Stomach (tissue), 9 donors: ENCODE results near the gene SCNN1B. TPM values are rescaled to one million over a fixed set of nuclear protein-coding genes. Genes with fewer than 3 reads are reported as not detected.
"Not testable (repeated sequence)": the region's sequence is repeated elsewhere in the genome, so short reads cannot be mapped to it uniquely, and the experiment has no call there.

Source experiments
- DNase-seq, 2 donors: peaks; one replicate each; pipeline versions ENCODE4 v3.0.0 to v3.0.0-alpha.2; 2013 to 2019
- H3K27ac ChIP-seq, 5 donors: fragments of 200-600 bp in 4 of 5; sonication (generic) in 4 of 5; one replicate each; pipeline ENCODE4 v1.5.1; 2013 to 2019; ENCODE audit warnings: mild to moderate bottlenecking in 1 of 5, moderate library complexity in 1 of 5
- H3K27me3 ChIP-seq, 3 donors: fragments of 200-600 bp; sonication (generic); one replicate each; pipeline ENCODE4 v1.5.1; 2017 to 2019; ENCODE audit warnings: mixed run types in 1 of 3
- H3K36me3 ChIP-seq, 4 donors: fragments of 200-600 bp; sonication (generic); 1 replicate in 3 of 4; 2 replicates in 1 of 4; pipeline ENCODE4 v1.5.1; 2016 to 2019
- H3K4me1 ChIP-seq, 4 donors: fragments of 200-600 bp; sonication (generic); one replicate each; pipeline ENCODE4 v1.5.1; 2016 to 2019
- H3K4me3 ChIP-seq, 4 donors: fragments of 200-600 bp; sonication (generic) in 3 of 4; one replicate each; pipeline ENCODE4 v1.5.1; 2016 to 2019; ENCODE audit warnings: mild to moderate bottlenecking in 1 of 4
- H3K9me3 ChIP-seq, 4 donors: fragments of 200-600 bp; sonication (generic); one replicate each; pipeline ENCODE4 v1.5.1; 2016 to 2019
- CTCF ChIP-seq, 7 experiments: fragments of 450-650 bp in 4 of 7; fragments of 200-600 bp in 3 of 7; sonication (generic) in 3 of 7; IDR thresholded peaks; one replicate each; pipeline ENCODE4 v1.5.1; 2016 to 2019; ENCODE audit warnings: antibody characterized with exemption in 7 of 7, control low read depth in 2 of 7, mild to moderate bottlenecking in 1 of 7
- EP300 ChIP-seq: sonication (generic); formaldehyde crosslinking; IDR thresholded peaks from one replicate; pipeline ENCODE4 v1.6.1; 2017; ENCODE audit warnings: antibody characterized with exemption
- POLR2A ChIP-seq, 4 donors: fragments of 450-650 bp; IDR thresholded peaks; one replicate each; pipeline ENCODE4 v1.6.1; 2016; ENCODE audit warnings: antibody characterized with exemption in 4 of 4, control low read depth in 2 of 4, mild to moderate bottlenecking in 1 of 4, moderate library complexity in 1 of 4
- POLR2AphosphoS5 ChIP-seq, 3 donors: sonication (generic); formaldehyde crosslinking; IDR thresholded peaks; one replicate each; pipeline ENCODE4 v1.6.1; 2016; ENCODE audit warnings: antibody characterized with exemption in 3 of 3
- WGBS, 5 donors: extraction: QIAGEN DNeasy Blood & Tissue Kit in 3 of 5; methylation state at CpG; one replicate each; pipeline versions ENCODE4 v1.1.5 to v1.1.7; 2013 to 2018; 5-methylcytosine and 5-hydroxymethylcytosine counted together
- intact Hi-C: fragments of 100-400 bp; cut with DNase I; formaldehyde crosslinking; loops from one replicate; pipeline ENCODE4 v1.15.1; 2023; ENCODE audit warnings: low total_unique reads
- polyA plus RNA-seq, 3 donors: library from polyadenylated mRNA; stranded (reverse); fragments of 200-250 nt; gene quantifications; one replicate each; pipeline ENCODE4 v1.2.3, GENCODE V29; 2013
- total RNA-seq, 5 donors: library from RNA; depleted of rRNA; stranded (reverse); fragments of >200 nt; gene quantifications; one replicate each; pipeline versions ENCODE4 v1.1.0 to v1.2.3, GENCODE V29; 2014 to 2016
- donor health status: healthy with polysubstance abuse.
- donor health status: Bipolar disorder and iron deficiency.
- donor health status: healthy.

SCNN1B gene
- total and polyA plus RNA-seq, 8 donors: 4.1 to 97.3 (median 21.8) TPM

GRCh38 chr16:23380501-23380951 is 78.4 kb downstream of the SCNN1B start:
- WGBS, 5 donors: 93 to 95% (median 94%) methylated on average over 15 to 20 of the region's 20 CpGs
- no peaks in the 10 kb centered on the region for H3K4me1 ChIP-seq
- TF ChIP-seq POLR2AphosphoS5 (IDR thresholded peaks at IDR 0.05) (no peak), CTCF (IDR thresholded peaks at IDR 0.05) (no peak), EP300 (no peak), POLR2A (IDR thresholded peaks at IDR 0.05) (no peak)
- intact Hi-C loops: no loop called here
- no peak overlapping the region for H3K27ac ChIP-seq
- H3K27me3 ChIP-seq: peaks cover 0 to 7% (median 0%) of the 10 kb centered on the region in 3 donors
- H3K36me3 ChIP-seq: peaks cover 0 to 8% (median 0%) of the 10 kb centered on the region in 4 donors
- no peak for DNase-seq
- no peak overlapping the region for H3K4me3 ChIP-seq
- no peaks in the 10 kb centered on the region for H3K9me3 ChIP-seq

GRCh38 chr16:23381702-23382101 is 79.6 kb downstream of the SCNN1B start:
- H3K36me3 ChIP-seq, H3K4me1 ChIP-seq, H3K27ac ChIP-seq, H3K27me3 ChIP-seq, DNase-seq, H3K9me3 ChIP-seq, H3K4me3 ChIP-seq, intact Hi-C loops: not testable (repeated sequence)
- WGBS, 5 donors: 90 to 95% (median 91%) methylated on average over 9 of the region's 9 CpGs

- Histone ChIP-seq H3K36me3 (peaks cover 0 to 9% (median under 1%) of the 10 kb centered on the region in 4 donors), H3K4me1 (no peaks in the 10 kb centered on the region), H3K27me3 (no peaks in the 10 kb centered on the region), H3K4me3 (no peak overlapping the region), H3K27ac (no peak overlapping the region), H3K9me3 (no peaks in the 10 kb centered on the region)
- no peak for DNase-seq
- intact Hi-C loops: no loop called here
- TF ChIP-seq EP300: no peak
- no peak for TF ChIP-seq CTCF (IDR thresholded peaks at IDR 0.05)
- no peak for TF ChIP-seq POLR2AphosphoS5 (IDR thresholded peaks at IDR 0.05)
- TF ChIP-seq POLR2A (IDR thresholded peaks at IDR 0.05): no peak
- 82 to 89% (median 83%) methylated on average over 6 of the region's 6 CpGs for WGBS, 5 donors
Measured at GRCh38 chr16:23382279-23382678, 80.2 kb downstream of the SCNN1B start.

- no peak for TF ChIP-seq POLR2AphosphoS5 (IDR thresholded peaks at IDR 0.05)
- TF ChIP-seq POLR2A (IDR thresholded peaks at IDR 0.05): no peak
- no peak for TF ChIP-seq EP300
- no peak for TF ChIP-seq CTCF (IDR thresholded peaks at IDR 0.05)
- intact Hi-C loops: no loop called here
Measured at GRCh38 chr16:23383881-23384280, 81.8 kb downstream of the SCNN1B start.

GRCh38 chr16:23384878-23385277 is 82.8 kb downstream of the SCNN1B start:
- H3K27me3 ChIP-seq: no peaks in the 10 kb centered on the region
- DNase-seq: no peak
- intact Hi-C loops: no loop called here
- TF ChIP-seq POLR2A (IDR thresholded peaks at IDR 0.05) (no peak), EP300 (no peak), CTCF (IDR thresholded peaks at IDR 0.05) (no peak), POLR2AphosphoS5 (IDR thresholded peaks at IDR 0.05) (no peak)
- H3K9me3 ChIP-seq: no peaks in the 10 kb centered on the region
- WGBS, 5 donors: 82 to 95% (median 93%) methylated on average over 10 of the region's 10 CpGs
- H3K27ac ChIP-seq: no peak overlapping the region
- no peak overlapping the region for H3K4me3 ChIP-seq
- no peaks in the 10 kb centered on the region for H3K4me1 ChIP-seq
- peaks cover 11 to 35% (median 25%) of the 10 kb centered on the region in 4 donors for H3K36me3 ChIP-seq

More at GRCh38 chr16:23383881-23384280, 81.8 kb downstream of the SCNN1B start:
- no peak overlapping the region for H3K4me3 ChIP-seq
- WGBS, 5 donors: 80 to 92% (median 90%) methylated on average over 3 of the region's 3 CpGs
- no peaks in the 10 kb centered on the region for H3K27me3 ChIP-seq
- no peak for DNase-seq
- H3K36me3 ChIP-seq: peaks cover 3 to 25% (median 15%) of the 10 kb centered on the region in 4 donors
- no peak overlapping the region for H3K27ac ChIP-seq
- no peaks in the 10 kb centered on the region for H3K4me1 ChIP-seq
- H3K9me3 ChIP-seq: no peaks in the 10 kb centered on the region
